ENCODE data around the gene SKI. TPM values are rescaled to one million over a fixed set of nuclear protein-coding genes. Genes with fewer than 3 reads are reported as not detected.

The SKI gene
- total and polyA plus RNA-seq, 9 of the 15 experiments (the other 6 are each of a cell fraction or from before 2014, with no cell fraction given), result 0.10 to 60.5 (median 4.6) TPM

DNA sequence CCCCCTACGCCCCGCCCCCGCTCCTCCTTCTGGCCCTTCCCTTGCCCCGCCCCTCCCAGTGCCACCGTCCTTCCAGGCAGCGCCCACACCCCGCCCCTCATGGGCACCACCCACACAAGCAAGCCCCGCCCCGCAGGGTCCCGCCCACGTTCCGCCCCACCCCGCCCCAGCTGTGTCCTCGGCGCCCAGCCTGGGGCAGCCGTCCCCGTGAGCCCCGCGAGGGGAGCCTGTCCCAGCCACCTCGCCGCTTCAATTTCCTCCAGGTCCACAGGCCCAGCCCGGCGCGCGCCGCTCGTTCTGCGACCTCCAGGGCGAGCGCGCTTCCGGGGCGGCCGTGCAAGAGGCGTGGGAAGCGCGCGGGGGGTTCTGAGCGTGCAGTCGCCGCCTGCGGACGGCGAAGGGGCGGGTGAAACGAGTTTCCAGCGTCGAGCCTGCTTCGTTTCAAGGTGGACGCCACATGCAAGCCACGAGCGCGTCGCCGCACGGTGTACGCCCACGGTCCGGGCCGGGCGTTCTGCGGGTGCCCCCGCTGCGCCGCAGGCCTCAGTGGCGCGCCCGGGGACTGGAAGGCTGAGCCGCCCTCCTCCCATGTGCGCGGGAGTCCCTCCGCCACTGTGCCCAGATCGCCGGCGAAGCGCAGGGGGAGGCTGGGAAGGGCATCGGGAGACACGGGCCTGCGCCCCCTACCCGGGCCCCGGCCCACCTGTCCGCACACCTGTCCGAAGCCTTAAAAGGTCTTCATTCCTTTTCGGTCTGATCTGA is 22.7 kb upstream of the SKI start (continued):
- TF ChIP-seq, protein P1, sequence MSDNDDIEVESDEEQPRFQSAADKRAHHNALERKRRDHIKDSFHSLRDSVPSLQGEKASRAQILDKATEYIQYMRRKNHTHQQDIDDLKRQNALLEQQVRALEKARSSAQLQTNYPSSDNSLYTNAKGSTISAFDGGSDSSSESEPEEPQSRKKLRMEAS (CRISPR knock-in tag; IDR thresholded peaks at IDR 0.05), result peak; percentile 95
- TF ChIP-seq DPF2 (IDR thresholded peaks at IDR 0.05) (peak; percentile 42; the same call in 1 of the 2 replicates), EHMT2 (IDR thresholded peaks at IDR 0.05) (no peak), ZBTB1 (CRISPR knock-in tag; IDR thresholded peaks at IDR 0.05; ENCODE audit: borderline replicate concordance, low read depth) (peak; percentile 75; the same call in 1 of the 2 replicates), CC2D1A (IDR thresholded peaks at IDR 0.05) (no peak), ETV5 (CRISPR knock-in tag; IDR thresholded peaks at IDR 0.05; ENCODE audit: low read depth) (peak; percentile 83), RBM22 (IDR thresholded peaks at IDR 0.05; ENCODE audit: low read depth, low read length, poor library complexity, severe bottlenecking) (peak; percentile 55), ZNF830 (CRISPR knock-in tag; IDR thresholded peaks at IDR 0.05) (peak; percentile 75; the same call in 1 of the 2 replicates), TEAD1 (CRISPR knock-in tag; IDR thresholded peaks at IDR 0.05) (peak; percentile 26 to 68; a peak in 1 of 4 replicates), FOXA3 (CRISPR knock-in tag; conservative IDR thresholded peaks at IDR 0.05 in 1 of 2, IDR thresholded peaks at IDR 0.05 in 1 of 2) (peak in 1 of 2 experiments; percentile 65; a peak in 1 of 4 replicates), CBX3 (IDR thresholded peaks at IDR 0.05; ENCODE audit: borderline replicate concordance in 1 of 2, low read length in 2 of 2) (peak in 1 of 2 experiments; percentile 78; a peak in 1 of 3 replicates), NONO (IDR thresholded peaks at IDR 0.05; ENCODE audit: low read depth in 2 of 2, low read length in 1 of 2) (peak in 1 of 2 experiments; percentile 60; a peak in 1 of 4 replicates), CBFB (CRISPR knock-in tag; IDR thresholded peaks at IDR 0.05) (peak; percentile 70; the same call in 1 of the 2 replicates), PYGO2 (tag; IDR thresholded peaks at IDR 0.05) (no peak), DDX20 (tag; IDR thresholded peaks at IDR 0.05; ENCODE audit: low read depth) (no peak), CREB1 (IDR thresholded peaks at IDR 0.05) (no peak; the same call in 1 of the 2 replicates), CREB1 (CRISPR knock-in tag; IDR thresholded peaks at IDR 0.05) (peak; percentile 73), EP300 (IDR thresholded peaks at IDR 0.05; ENCODE audit: low read length) (peak; percentile 7; the same call in 1 of the 2 replicates), NR3C1 (CRISPR knock-in tag; IDR thresholded peaks at IDR 0.05) (peak; percentile 97)
- TF ChIP-seq, protein P2, sequence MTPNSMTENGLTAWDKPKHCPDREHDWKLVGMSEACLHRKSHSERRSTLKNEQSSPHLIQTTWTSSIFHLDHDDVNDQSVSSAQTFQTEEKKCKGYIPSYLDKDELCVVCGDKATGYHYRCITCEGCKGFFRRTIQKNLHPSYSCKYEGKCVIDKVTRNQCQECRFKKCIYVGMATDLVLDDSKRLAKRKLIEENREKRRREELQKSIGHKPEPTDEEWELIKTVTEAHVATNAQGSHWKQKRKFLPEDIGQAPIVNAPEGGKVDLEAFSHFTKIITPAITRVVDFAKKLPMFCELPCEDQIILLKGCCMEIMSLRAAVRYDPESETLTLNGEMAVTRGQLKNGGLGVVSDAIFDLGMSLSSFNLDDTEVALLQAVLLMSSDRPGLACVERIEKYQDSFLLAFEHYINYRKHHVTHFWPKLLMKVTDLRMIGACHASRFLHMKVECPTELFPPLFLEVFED (CRISPR knock-in tag; conservative IDR thresholded peaks at IDR 0.05), result 0 out of 2 replicates have a peak, but pooled peaks have one; percentile 21
- TF ChIP-seq, protein P3, sequence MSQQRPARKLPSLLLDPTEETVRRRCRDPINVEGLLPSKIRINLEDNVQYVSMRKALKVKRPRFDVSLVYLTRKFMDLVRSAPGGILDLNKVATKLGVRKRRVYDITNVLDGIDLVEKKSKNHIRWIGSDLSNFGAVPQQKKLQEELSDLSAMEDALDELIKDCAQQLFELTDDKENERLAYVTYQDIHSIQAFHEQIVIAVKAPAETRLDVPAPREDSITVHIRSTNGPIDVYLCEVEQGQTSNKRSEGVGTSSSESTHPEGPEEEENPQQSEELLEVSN (IDR thresholded peaks at IDR 0.05; ENCODE audit: borderline replicate concordance in 1 of 2, extremely low read depth in 1 of 2, insufficient read depth in 1 of 2, insufficient read length in 1 of 2, low read depth in 1 of 2, low read length in 1 of 2, poor library complexity in 1 of 2, severe bottlenecking in 1 of 2), result peak; percentile 88 to 92
- TF ChIP-seq, protein P4, sequence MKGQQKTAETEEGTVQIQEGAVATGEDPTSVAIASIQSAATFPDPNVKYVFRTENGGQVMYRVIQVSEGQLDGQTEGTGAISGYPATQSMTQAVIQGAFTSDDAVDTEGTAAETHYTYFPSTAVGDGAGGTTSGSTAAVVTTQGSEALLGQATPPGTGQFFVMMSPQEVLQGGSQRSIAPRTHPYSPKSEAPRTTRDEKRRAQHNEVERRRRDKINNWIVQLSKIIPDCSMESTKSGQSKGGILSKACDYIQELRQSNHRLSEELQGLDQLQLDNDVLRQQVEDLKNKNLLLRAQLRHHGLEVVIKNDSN (CRISPR knock-in tag; IDR thresholded peaks at IDR 0.05), result no peak
- TF ChIP-seq, protein P5, sequence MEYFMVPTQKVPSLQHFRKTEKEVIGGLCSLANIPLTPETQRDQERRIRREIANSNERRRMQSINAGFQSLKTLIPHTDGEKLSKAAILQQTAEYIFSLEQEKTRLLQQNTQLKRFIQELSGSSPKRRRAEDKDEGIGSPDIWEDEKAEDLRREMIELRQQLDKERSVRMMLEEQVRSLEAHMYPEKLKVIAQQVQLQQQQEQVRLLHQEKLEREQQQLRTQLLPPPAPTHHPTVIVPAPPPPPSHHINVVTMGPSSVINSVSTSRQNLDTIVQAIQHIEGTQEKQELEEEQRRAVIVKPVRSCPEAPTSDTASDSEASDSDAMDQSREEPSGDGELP (CRISPR knock-in tag; IDR thresholded peaks at IDR 0.05; ENCODE audit: borderline replicate concordance), result peak; percentile 97

All from K562 (cell line).